ENCODE results near the gene ACTG1. TPM values are rescaled to one million over a fixed set of nuclear protein-coding genes. Genes with fewer than 3 reads are reported as not detected.

Gene ACTG1
- total and polyA plus RNA-seq, 11 donors, result 149 to 1,653 (median 423) TPM

DNA sequence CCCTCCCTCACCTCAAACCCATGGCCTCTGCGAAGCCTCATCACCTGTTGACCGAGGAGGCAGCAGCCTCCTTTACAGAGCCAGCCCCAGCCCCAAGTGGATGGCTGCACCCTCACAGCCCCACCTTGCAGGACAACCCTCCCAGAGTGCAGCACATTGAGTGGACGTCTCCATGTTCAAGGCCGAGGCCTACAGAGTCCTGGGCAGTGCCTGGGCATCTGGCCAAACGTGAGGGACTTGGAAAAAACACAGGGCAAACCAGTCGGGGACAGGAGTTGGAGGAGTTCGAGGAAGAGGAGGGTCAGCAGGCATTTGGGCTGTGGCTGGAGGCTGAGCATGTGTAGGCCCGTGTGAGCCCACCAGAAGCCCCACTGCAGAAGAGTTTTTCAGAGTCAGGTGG lies 39.6 kb downstream of the ACTG1 start:
- 69 to 72% (median 71%) methylated on average over 7 to 8 of the region's 8 CpGs for WGBS, 4 donors
- intact Hi-C loops (cut with DNase I), result loop anchor here in 2 of 10 donors (5.0 to 10.0 kb wide), 3 partner anchors 36 to 62 kb away; no protein-coding TSS in a partner anchor
- DNase-seq, result no peak
- Histone ChIP-seq H3K9me3 (no peaks in the 10 kb centered on the region), H3K4me3 (no peak overlapping the region), H3K4me1 (peaks cover 0 to 5% (median 0%) of the 10 kb centered on the region in 12 donors), H3K27ac (no peak overlapping the region), H3K27me3 (no peaks in the 10 kb centered on the region), H3K36me3 (no peaks in the 10 kb centered on the region)
- ATAC-seq, result no peak
- TF ChIP-seq, protein P1, sequence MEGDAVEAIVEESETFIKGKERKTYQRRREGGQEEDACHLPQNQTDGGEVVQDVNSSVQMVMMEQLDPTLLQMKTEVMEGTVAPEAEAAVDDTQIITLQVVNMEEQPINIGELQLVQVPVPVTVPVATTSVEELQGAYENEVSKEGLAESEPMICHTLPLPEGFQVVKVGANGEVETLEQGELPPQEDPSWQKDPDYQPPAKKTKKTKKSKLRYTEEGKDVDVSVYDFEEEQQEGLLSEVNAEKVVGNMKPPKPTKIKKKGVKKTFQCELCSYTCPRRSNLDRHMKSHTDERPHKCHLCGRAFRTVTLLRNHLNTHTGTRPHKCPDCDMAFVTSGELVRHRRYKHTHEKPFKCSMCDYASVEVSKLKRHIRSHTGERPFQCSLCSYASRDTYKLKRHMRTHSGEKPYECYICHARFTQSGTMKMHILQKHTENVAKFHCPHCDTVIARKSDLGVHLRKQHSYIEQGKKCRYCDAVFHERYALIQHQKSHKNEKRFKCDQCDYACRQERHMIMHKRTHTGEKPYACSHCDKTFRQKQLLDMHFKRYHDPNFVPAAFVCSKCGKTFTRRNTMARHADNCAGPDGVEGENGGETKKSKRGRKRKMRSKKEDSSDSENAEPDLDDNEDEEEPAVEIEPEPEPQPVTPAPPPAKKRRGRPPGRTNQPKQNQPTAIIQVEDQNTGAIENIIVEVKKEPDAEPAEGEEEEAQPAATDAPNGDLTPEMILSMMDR (IDR thresholded peaks at IDR 0.05), result no peak
- no peak for TF ChIP-seq POLR2A (IDR thresholded peaks at IDR 0.05)

DNA sequence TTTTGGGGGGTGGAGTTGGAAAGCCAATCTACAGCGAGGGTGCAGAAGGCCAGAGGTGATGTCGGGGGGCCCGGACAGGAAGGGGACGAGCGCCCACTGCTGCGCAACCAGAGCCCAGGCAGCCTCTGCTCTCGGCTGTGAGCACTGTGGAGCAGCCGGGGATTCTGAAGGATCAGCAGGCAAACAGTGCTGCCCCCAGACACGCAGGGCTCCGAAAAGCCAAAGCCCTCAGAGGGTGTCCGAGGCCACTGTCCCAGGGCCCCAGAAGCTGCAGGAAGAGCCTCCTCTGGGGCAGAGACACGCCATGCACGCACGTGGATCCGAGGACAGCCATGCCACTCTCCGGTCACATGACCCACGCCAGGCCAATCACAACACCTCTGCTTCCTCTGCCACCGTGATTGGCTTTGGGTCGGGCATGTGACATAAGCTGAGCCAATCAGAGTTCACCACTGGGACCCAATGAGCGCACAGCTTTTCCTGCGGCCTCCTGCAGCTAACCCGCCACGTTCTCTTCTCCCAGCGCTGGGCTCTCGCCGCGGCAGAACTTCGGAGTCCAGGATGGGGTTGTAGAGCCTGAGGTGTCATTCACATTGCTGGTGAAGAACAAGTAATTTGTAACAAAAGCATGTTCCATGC lies 40.7 kb downstream of the ACTG1 start:
- Histone ChIP-seq H3K4me1 (peaks cover 0 to 5% (median 0%) of the 10 kb centered on the region in 12 donors), H3K4me3 (peak overlapping the region in 1 of 12 donors; percentile 16), H3K27me3 (no peaks in the 10 kb centered on the region), H3K27ac (peak overlapping the region in 1 of 12 donors; percentile 44), H3K36me3 (no peaks in the 10 kb centered on the region), H3K9me3 (no peaks in the 10 kb centered on the region)
- 84 to 88% (median 88%) methylated on average over 22 to 28 of the region's 28 CpGs for WGBS, 4 donors
- peak; percentile 21 to 53 (median 24) for ATAC-seq
- TF ChIP-seq POLR2A (IDR thresholded peaks at IDR 0.05), result no peak
- TF ChIP-seq, protein P1 (IDR thresholded peaks at IDR 0.05), result peak in 2 of 12 donors; percentile 9 to 18
- peak in 1 of 5 donors; percentile 60 for DNase-seq
- intact Hi-C loops (cut with DNase I), result loop anchor here in 2 of 10 donors (5.0 to 10.0 kb wide), 3 partner anchors 35 to 63 kb away; no protein-coding TSS in a partner anchor

DNA sequence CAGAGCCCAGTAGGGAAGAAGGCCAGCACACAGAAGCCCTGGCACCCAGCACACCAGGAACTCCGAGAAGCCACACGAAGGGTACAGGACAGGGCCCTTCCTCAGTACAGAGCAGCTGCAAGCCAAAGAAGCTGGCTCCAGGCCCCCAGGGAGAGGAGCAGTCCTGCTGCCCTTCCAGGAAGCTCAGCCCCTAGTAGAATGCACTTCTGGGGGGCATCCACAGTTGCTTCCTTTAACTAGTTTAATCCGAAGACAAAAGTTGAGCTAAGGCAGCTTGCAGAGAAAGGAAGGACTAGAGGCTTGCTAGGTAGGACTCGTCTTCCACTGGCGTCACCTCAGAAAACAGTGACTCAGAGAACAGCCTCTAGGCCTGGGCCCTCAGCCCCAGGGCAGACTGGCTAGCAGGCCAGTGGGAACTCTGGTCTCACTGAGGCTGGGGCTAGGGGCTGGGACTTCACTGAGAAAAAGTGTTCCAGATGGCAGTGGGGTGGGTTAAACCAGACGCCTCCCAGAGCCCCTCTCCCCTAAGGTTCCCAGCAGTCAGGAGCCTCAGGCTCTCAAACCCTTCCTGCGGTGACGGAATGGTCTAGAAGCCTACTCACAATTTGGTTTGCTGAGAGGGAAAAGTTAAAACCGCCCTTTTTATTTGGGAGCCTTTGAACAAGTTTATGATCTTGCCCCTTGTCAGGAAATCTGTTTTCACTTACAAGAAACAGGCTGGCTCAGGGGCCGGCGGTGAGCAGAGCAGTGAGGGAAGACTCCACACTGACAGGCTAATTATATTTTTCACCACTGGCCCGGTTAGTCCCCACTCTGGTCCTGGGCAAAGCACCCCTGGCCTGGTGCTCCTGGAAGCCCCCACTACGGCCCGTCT lies 41.4 kb downstream of the ACTG1 start:
- Histone ChIP-seq H3K27me3 (no peaks in the 10 kb centered on the region), H3K9me3 (no peaks in the 10 kb centered on the region), H3K4me1 (peaks cover 0 to 5% (median 0%) of the 10 kb centered on the region in 12 donors), H3K36me3 (no peaks in the 10 kb centered on the region), H3K4me3 (no peak overlapping the region), H3K27ac (peak overlapping the region in 2 of 12 donors; percentile 44 to 46)
- intact Hi-C loops (cut with DNase I), result loop anchor here in 2 of 10 donors (5.0 to 10.0 kb wide), 3 partner anchors 34 to 64 kb away; no protein-coding TSS in a partner anchor
- DNase-seq, result no peak
- 81 to 85% (median 83%) methylated on average over 14 of the region's 14 CpGs for WGBS, 4 donors
- peak in 3 of 4 donors; percentile 39 to 47 (median 42) for ATAC-seq
- no peak for TF ChIP-seq POLR2A (IDR thresholded peaks at IDR 0.05)
- TF ChIP-seq, protein P1 (IDR thresholded peaks at IDR 0.05), result no peak
